ENCODE data around the gene ABHD17A. TPM values are rescaled to one million over a fixed set of nuclear protein-coding genes. Genes with fewer than 3 reads are reported as not detected.

Gene ABHD17A
- total and polyA plus RNA-seq, 2 donors (not counting 1 experiment from before 2014, with no cell fraction given), result 63.1 to 134 TPM

DNA sequence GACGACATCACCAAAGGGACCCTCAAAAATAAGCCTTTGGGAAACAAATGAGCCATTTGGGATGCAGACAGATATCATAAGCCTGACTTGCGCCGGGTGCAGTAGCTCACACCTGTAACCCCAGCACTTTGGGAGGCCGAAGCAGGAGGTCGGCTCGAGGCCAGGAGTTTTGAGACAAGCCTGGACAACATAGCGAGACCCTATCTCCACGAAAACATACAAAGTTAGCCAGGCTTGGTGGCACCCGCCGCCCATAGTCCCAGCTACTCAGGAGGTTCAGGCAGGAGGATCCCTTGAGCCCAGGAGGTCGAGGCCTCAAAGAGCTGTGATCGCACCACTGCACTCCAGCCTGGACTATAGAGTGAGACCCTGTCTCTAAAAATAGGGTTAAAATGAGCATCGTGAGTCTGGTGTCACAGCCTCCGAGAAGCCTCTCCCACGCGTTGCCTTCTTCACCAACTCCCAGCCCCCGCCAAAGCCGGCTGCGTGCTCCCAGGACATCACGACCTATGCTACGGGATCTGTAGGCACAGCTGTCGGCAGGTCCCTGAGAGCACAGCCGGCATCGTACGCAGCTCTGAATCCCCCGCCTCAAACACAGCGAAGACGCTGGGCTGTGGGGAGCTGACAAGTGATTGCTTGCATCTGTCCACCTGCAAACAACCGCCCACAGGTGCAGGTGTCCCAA, 38.6 kb downstream of the ABHD17A start:
- peaks cover 70% of the 10 kb centered on the region for H4K20me1 ChIP-seq (ENCODE audit: control insufficient read depth, insufficient read depth, low read length, poor library complexity, severe bottlenecking)
- peaks cover 78% of the 10 kb centered on the region for H3K79me2 ChIP-seq (ENCODE audit: control insufficient read depth, insufficient read depth, low read length)
- no peaks in the 10 kb centered on the region for H3K9me3 Mint-ChIP-seq (ENCODE audit: insufficient read depth)
- H3K4me1 ChIP-seq (ENCODE audit: control insufficient read depth in 2 of 2, insufficient read depth in 2 of 2, low read length in 2 of 2), result peaks cover 41 to 63% of the 10 kb centered on the region in 2 donors
- TF ChIP-seq, protein P1, sequence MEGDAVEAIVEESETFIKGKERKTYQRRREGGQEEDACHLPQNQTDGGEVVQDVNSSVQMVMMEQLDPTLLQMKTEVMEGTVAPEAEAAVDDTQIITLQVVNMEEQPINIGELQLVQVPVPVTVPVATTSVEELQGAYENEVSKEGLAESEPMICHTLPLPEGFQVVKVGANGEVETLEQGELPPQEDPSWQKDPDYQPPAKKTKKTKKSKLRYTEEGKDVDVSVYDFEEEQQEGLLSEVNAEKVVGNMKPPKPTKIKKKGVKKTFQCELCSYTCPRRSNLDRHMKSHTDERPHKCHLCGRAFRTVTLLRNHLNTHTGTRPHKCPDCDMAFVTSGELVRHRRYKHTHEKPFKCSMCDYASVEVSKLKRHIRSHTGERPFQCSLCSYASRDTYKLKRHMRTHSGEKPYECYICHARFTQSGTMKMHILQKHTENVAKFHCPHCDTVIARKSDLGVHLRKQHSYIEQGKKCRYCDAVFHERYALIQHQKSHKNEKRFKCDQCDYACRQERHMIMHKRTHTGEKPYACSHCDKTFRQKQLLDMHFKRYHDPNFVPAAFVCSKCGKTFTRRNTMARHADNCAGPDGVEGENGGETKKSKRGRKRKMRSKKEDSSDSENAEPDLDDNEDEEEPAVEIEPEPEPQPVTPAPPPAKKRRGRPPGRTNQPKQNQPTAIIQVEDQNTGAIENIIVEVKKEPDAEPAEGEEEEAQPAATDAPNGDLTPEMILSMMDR (IDR thresholded peaks at IDR 0.05), result no peak
- no peak for TF ChIP-seq EZH2 (IDR thresholded peaks at IDR 0.05; ENCODE audit: borderline replicate concordance, insufficient read depth, low read depth, low read length, poor library complexity, severe bottlenecking)
- no peaks in the 10 kb centered on the region for H3K27me3 ChIP-seq (replicated peaks in 1 of 4; ENCODE audit: control extremely low read depth in 1 of 4, control insufficient read depth in 3 of 4, insufficient read depth in 4 of 4, low read length in 3 of 4)
- POLR2A ChIA-PET, result no interaction called here
- H2AFZ ChIP-seq (ENCODE audit: insufficient read depth, low read depth, low read length, poor library complexity, severe bottlenecking), result no peak overlapping the region
- H3K27me3 Mint-ChIP-seq, result no peaks in the 10 kb centered on the region
- peak overlapping the region; percentile 89 for H3K9ac ChIP-seq (ENCODE audit: low read length)
- ATAC-seq (ENCODE audit: low read depth) (no peak), DNase-seq (no peak)
- no peaks in the 10 kb centered on the region for H3K9me3 ChIP-seq (ENCODE audit: control extremely low read depth in 1 of 3, control insufficient read depth in 2 of 3, insufficient read depth in 1 of 3, low read length in 2 of 3)
- peak overlapping the region; percentile 100 for H3K4me2 ChIP-seq (replicated peaks; ENCODE audit: low read depth, low read length, poor library complexity, severe bottlenecking)
- no peak overlapping the region for H3K27ac ChIP-seq (ENCODE audit: low read length in 2 of 2)
- peak overlapping the region in 2 of 5 experiments; percentile 83 to 95 for H3K4me3 ChIP-seq (ENCODE audit: control extremely low read depth in 1 of 5, extremely low read depth in 1 of 5, insufficient read depth in 1 of 5, low read depth in 2 of 5, low read length in 4 of 5)
- 92% methylated on average over 28 of the region's 29 CpGs for WGBS (ENCODE audit: insufficient coverage)
- peaks cover 0 to 13% of the 10 kb centered on the region in 2 experiments for H3K36me3 ChIP-seq (replicated peaks in 1 of 2; ENCODE audit: control extremely low read depth in 1 of 2, control insufficient read depth in 1 of 2, extremely low read depth in 1 of 2, insufficient read depth in 2 of 2, low read length in 1 of 2)
- peak overlapping the region; percentile 82 for H3K27ac Mint-ChIP-seq
- CTCF ChIA-PET, result interaction anchor here (0.6 to 1.5 kb wide), 2 partner anchors 20 to 526 kb away, joined by 3 to 5 read pairs; no protein-coding TSS in a partner anchor
- intact Hi-C loops (cut with micrococcal nuclease), result loop anchor here (5.0 kb wide), 1 partner anchor 194 kb away; the partner anchor contains the start of gene TCF3
- H3K4me1 Mint-ChIP-seq, result peaks cover 62% of the 10 kb centered on the region
- peak overlapping the region; percentile 90 for H3K4me3 Mint-ChIP-seq

DNA sequence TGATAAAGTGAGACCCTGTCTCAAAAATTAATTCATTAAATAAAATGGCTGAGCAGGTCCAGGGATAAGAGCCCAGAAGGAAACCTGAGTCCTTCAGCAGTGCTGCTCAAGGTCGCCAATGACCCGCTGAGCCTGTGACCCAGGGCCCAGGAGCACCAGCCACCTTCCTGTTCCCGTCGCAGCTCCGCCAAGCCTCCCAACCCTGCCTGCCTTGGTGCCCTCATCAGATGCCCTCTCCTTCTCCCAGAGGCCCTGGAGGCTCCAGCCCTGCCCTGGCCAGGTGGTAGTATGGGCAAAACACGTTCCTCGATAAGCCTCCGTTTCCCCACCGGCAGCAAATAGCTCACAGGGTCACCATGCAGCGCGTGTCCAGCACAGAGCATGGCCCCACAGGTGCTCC, 39.7 kb downstream of the ABHD17A start:
- Histone ChIP-seq H3K9ac (ENCODE audit: low read length) (no peak overlapping the region), H3K36me3 (replicated peaks in 1 of 2; ENCODE audit: control extremely low read depth in 1 of 2, control insufficient read depth in 1 of 2, extremely low read depth in 1 of 2, insufficient read depth in 2 of 2, low read length in 1 of 2) (peaks cover 0 to 14% of the 10 kb centered on the region in 2 experiments), H3K27me3 (replicated peaks in 1 of 4; ENCODE audit: control extremely low read depth in 1 of 4, control insufficient read depth in 3 of 4, insufficient read depth in 4 of 4, low read length in 3 of 4) (no peaks in the 10 kb centered on the region), H3K4me3 (ENCODE audit: control extremely low read depth in 1 of 5, extremely low read depth in 1 of 5, insufficient read depth in 1 of 5, low read depth in 2 of 5, low read length in 4 of 5) (no peak overlapping the region), H3K4me2 (replicated peaks; ENCODE audit: low read depth, low read length, poor library complexity, severe bottlenecking) (peak overlapping the region; percentile 100), H4K20me1 (ENCODE audit: control insufficient read depth, insufficient read depth, low read length, poor library complexity, severe bottlenecking) (peaks cover 75% of the 10 kb centered on the region), H3K79me2 (ENCODE audit: control insufficient read depth, insufficient read depth, low read length) (peaks cover 83% of the 10 kb centered on the region), H3K4me1 (ENCODE audit: control insufficient read depth in 2 of 2, insufficient read depth in 2 of 2, low read length in 2 of 2) (peaks cover 36 to 53% of the 10 kb centered on the region in 2 donors), H3K9me3 (ENCODE audit: control extremely low read depth in 1 of 3, control insufficient read depth in 2 of 3, insufficient read depth in 1 of 3, low read length in 2 of 3) (no peaks in the 10 kb centered on the region), H2AFZ (ENCODE audit: insufficient read depth, low read depth, low read length, poor library complexity, severe bottlenecking) (no peak overlapping the region), H3K27ac (ENCODE audit: low read length in 2 of 2) (no peak overlapping the region)
- Mint-ChIP-seq H3K4me3 (no peak overlapping the region), H3K9me3 (ENCODE audit: insufficient read depth) (no peaks in the 10 kb centered on the region), H3K27ac (no peak overlapping the region), H3K4me1 (peaks cover 64% of the 10 kb centered on the region), H3K27me3 (no peaks in the 10 kb centered on the region)
- ATAC-seq (ENCODE audit: low read depth), result no peak
- TF ChIP-seq, protein P1 (IDR thresholded peaks at IDR 0.05), result no peak
- TF ChIP-seq EZH2 (IDR thresholded peaks at IDR 0.05; ENCODE audit: borderline replicate concordance, insufficient read depth, low read depth, low read length, poor library complexity, severe bottlenecking), result no peak
- no peak for DNase-seq
- POLR2A ChIA-PET, result no interaction called here
- CTCF ChIA-PET, result no interaction called here
- intact Hi-C loops (cut with micrococcal nuclease), result loop anchor here (5.0 kb wide), 1 partner anchor 193 kb away; the partner anchor contains the start of gene TCF3
- 98% methylated on average over 11 of the region's 11 CpGs for WGBS (ENCODE audit: insufficient coverage)

Measured in B cell (primary cell).